Endothelial cell of umbilical vein (primary cell): Measurements from ENCODE around the gene KRTAP3-3. TPM values are rescaled to one million over a fixed set of nuclear protein-coding genes. Genes with fewer than 3 reads are reported as not detected.

Experiments used
- BruUV-seq: library from RNA; stranded (reverse); fragments of 400-500 nt; replicated peaks from 2 replicates; lab custom pipeline; 2021; lab: Mats Ljungman, UMichigan
- CTCF ChIA-PET: fragments of 300-600, 350-600 bp; sonication (Branson Sonifier 250); formaldehyde crosslinking; loops from one replicate; lab custom pipeline; 2021; ENCODE audit warnings: antibody characterized with exemption, inconsistent platforms; lab: Charles Lee
- POLR2A ChIA-PET: fragments of 300-600, 350-600 bp; sonication (Branson Sonifier 250); formaldehyde crosslinking; loops from one replicate; lab custom pipeline; 2021; ENCODE audit warnings: antibody characterized with exemption, inconsistent platforms; lab: Charles Lee
- DNase-seq: peaks from one replicate; pipeline ENCODE4 v3.0.0-alpha.2; 2011; ENCODE audit warnings: low read depth, low spot score
- FAIRE-seq: peaks from 2 replicates; lab custom pipeline; 2011; peaks lifted over from hg19 to GRCh38; lab: Jason Lieb, UNC
- H2AFZ ChIP-seq: 2 replicates; pipeline ENCODE4 v1.6.0; 2012; ENCODE audit warnings: low read depth, low read length, control low read depth, inconsistent platforms
- H3K27ac ChIP-seq: 2 replicates; pipeline ENCODE4 v1.5.1; 2011; ENCODE audit warnings: low read depth, mild to moderate bottlenecking, control low read depth, low read length, moderate library complexity; ENCODE audit not compliant: insufficient read depth
- H3K27me3 ChIP-seq, 2 experiments: 2 replicates each; pipeline versions ENCODE4 v1.6.0 to v1.6.1; 2011; ENCODE audit warnings: low read length in 2 of 2, mixed read lengths in 1 of 2; ENCODE audit not compliant: control insufficient read depth in 2 of 2, insufficient read depth in 2 of 2
- H3K36me3 ChIP-seq, 2 experiments: 2 replicates in 1 of 2; 3 replicates in 1 of 2; pipeline ENCODE4 v1.5.1; 2011; ENCODE audit warnings: low read length in 2 of 2, mild to moderate bottlenecking in 1 of 2, moderate library complexity in 1 of 2; ENCODE audit not compliant: control insufficient read depth in 2 of 2, insufficient read depth in 2 of 2; ENCODE audit errors: extremely low read depth in 1 of 2
- H3K4me1 ChIP-seq: 3 replicates; pipeline ENCODE4 v1.5.1; 2011; ENCODE audit warnings: mild to moderate bottlenecking, low read length; ENCODE audit not compliant: control insufficient read depth, insufficient read depth; ENCODE audit errors: extremely low read depth
- H3K4me2 ChIP-seq: 2 replicates; pipeline ENCODE4 v1.6.1; 2011; ENCODE audit warnings: low read length, control low read depth, mixed read lengths; ENCODE audit not compliant: insufficient read depth
- H3K4me3 ChIP-seq, 3 experiments: fragments of 200-600 bp in 1 of 3; sonication (generic), shearing (Covaris generic) in 1 of 3; replicated peaks in 1 of 3; 2 replicates each; pipeline ENCODE4 v1.5.1; 2011 to 2016; ENCODE audit warnings: control low read depth in 3 of 3, low read length in 3 of 3, mild to moderate bottlenecking in 2 of 3, inconsistent platforms in 1 of 3, low read depth in 1 of 3, moderate library complexity in 1 of 3; ENCODE audit not compliant: insufficient read depth in 1 of 3
- H3K79me2 ChIP-seq: 2 replicates; pipeline ENCODE4 v1.6.0; 2012; ENCODE audit warnings: low read length, inconsistent platforms; ENCODE audit not compliant: control insufficient read depth, insufficient read depth
- H3K9ac ChIP-seq: replicated peaks from 2 replicates; pipeline ENCODE3; 2011; ENCODE audit warnings: low read length, control low read depth; ENCODE audit not compliant: insufficient read depth; ENCODE audit errors: extremely low read depth
- H3K9me1 ChIP-seq: replicated peaks from 3 replicates; pipeline ENCODE4 v1.6.0; 2011; ENCODE audit warnings: mild to moderate bottlenecking, low read length; ENCODE audit not compliant: control insufficient read depth, insufficient read depth; ENCODE audit errors: extremely low read depth
- H3K9me3 ChIP-seq: replicated peaks from 2 replicates; pipeline ENCODE4 v1.5.1; 2012; ENCODE audit warnings: low read length, inconsistent platforms; ENCODE audit not compliant: control insufficient read depth, insufficient read depth
- H4K20me1 ChIP-seq: replicated peaks from 2 replicates; pipeline ENCODE3; 2011; ENCODE audit warnings: mild to moderate bottlenecking, low read length; ENCODE audit not compliant: control insufficient read depth, insufficient read depth; ENCODE audit errors: extremely low read depth
- EZH2 ChIP-seq: IDR thresholded peaks from 2 replicates; pipeline ENCODE4 v1.6.1; 2012; ENCODE audit warnings: borderline replicate concordance, low read depth, mild to moderate bottlenecking, moderate library complexity, low read length, inconsistent platforms; ENCODE audit not compliant: severe bottlenecking
- FOS ChIP-seq: IDR thresholded peaks from 2 replicates; pipeline ENCODE4 v1.6.1; 2011; ENCODE audit warnings: mild to moderate bottlenecking, low read length, moderate library complexity, borderline replicate concordance; ENCODE audit not compliant: insufficient read depth
- GATA2 ChIP-seq: IDR thresholded peaks from 2 replicates; pipeline ENCODE4 v1.7.0; 2011; ENCODE audit warnings: low read depth, mild to moderate bottlenecking, moderate library complexity, mixed read lengths, low read length; ENCODE audit not compliant: insufficient read length, insufficient read depth
- JUN ChIP-seq: IDR thresholded peaks from 2 replicates; pipeline ENCODE4 v1.6.1; 2011; ENCODE audit warnings: borderline replicate concordance, low read depth; ENCODE audit not compliant: insufficient read length, insufficient read depth
- MYC ChIP-seq: IDR thresholded peaks from one replicate; pipeline ENCODE4 v1.6.1; 2011; ENCODE audit warnings: mild to moderate bottlenecking, low read depth, low read length
- POLR2A ChIP-seq: IDR thresholded peaks from 2 replicates; pipeline ENCODE4 v1.6.1; 2012; ENCODE audit warnings: low read depth, mild to moderate bottlenecking, control low read depth, low read length
- POLR2AphosphoS5 ChIP-seq: IDR thresholded peaks from 2 replicates; pipeline ENCODE4 v1.6.1; 2012; ENCODE audit warnings: low read depth, mild to moderate bottlenecking, control low read depth, low read length, moderate library complexity; ENCODE audit not compliant: insufficient read depth
- dilution Hi-C: fragments of 300-500 bp; cut with MboI; formaldehyde crosslinking; loops from one replicate; pipeline ENCODE4 v1.15.0; 2019; ENCODE audit warnings: low sequenced_read_pairs; ENCODE audit not compliant: extremely low pct_ligation_motif_present
- intact Hi-C: fragments of 100-400 bp; cut with micrococcal nuclease; formaldehyde crosslinking; loops from one replicate; pipeline ENCODE4 v1.10.0; 2022
- polyA plus RNA-seq, 4 experiments: library from polyadenylated mRNA; depleted of rRNA in 3 of 4; stranded (reverse) in 3 of 4; unstranded in 1 of 4; fragments of >200 nt; gene quantifications; 2 replicates each; pipeline versions ENCODE4 v1.2.1 to v1.2.3, GENCODE V29; 2011 to 2012; ENCODE audit warnings: missing spikeins in 1 of 4
- total RNA-seq: library from RNA; stranded (reverse); gene quantifications from 2 replicates; pipeline ENCODE4 v1.2.3, GENCODE V29; 2021
- TF ChIP-seq, protein P1 (sequence below): IDR thresholded peaks from 2 replicates; pipeline ENCODE4 v1.6.1; 2011; ENCODE audit not compliant: insufficient read depth, insufficient read length
- TF ChIP-seq, protein P2 (sequence below), 2 donors: IDR thresholded peaks; 1 replicate in 1 of 2; 2 replicates in 1 of 2; pipeline ENCODE4 v1.5.1; 2011; ENCODE audit warnings: low read length in 2 of 2, mild to moderate bottlenecking in 2 of 2, moderate library complexity in 2 of 2, control low read depth in 1 of 2, inconsistent platforms in 1 of 2, low read depth in 1 of 2; ENCODE audit not compliant: insufficient read depth in 1 of 2; ENCODE audit errors: extremely low read depth in 1 of 2

Gene KRTAP3-3
- total and polyA plus RNA-seq, 2 donors (not counting 3 experiments of a cell fraction or from before 2014, with no cell fraction given), result not detected

DNA sequence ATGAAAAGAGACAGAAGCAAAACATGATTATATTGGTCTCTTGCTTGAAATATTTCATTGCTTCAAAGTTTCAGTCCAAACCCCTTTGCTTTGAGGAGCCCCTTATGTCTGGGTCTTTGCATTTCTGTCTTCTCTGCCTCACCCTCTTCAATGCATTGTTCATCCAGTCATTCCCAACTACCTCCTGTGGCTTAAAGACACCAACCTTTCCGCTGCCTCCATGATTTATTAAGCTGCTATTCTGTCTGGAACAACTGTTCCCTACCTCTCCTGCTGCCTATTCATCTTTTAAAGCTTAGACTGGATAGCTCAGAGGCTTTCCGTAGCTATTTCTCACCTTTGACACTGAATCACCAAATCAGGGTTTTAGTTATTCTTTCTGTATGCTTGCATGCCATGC lies 3.4 kb upstream of the KRTAP3-3 start:
- FAIRE-seq, result no peak
- POLR2A ChIA-PET, result no interaction called here
- BruUV-seq, result no TSS peak

More for the DNA sequence above, 3.4 kb upstream of the KRTAP3-3 start:
- no peak for DNase-seq
- Histone ChIP-seq H3K9me3 (no peaks in the 10 kb centered on the region), H4K20me1 (no peaks in the 10 kb centered on the region), H2AFZ (no peak overlapping the region), H3K36me3 (no peaks in the 10 kb centered on the region), H3K27ac (no peak overlapping the region), H3K79me2 (no peaks in the 10 kb centered on the region), H3K4me1 (no peaks in the 10 kb centered on the region), H3K27me3 (peaks cover 2 to 3% of the 10 kb centered on the region in 2 experiments), H3K4me2 (no peak overlapping the region), H3K4me3 (no peak overlapping the region), H3K9ac (no peak overlapping the region), H3K9me1 (no peaks in the 10 kb centered on the region)
- dilution Hi-C loops, result no loop called here
- TF ChIP-seq FOS (no peak), EZH2 (no peak), JUN (no peak), GATA2 (no peak), POLR2A (no peak), POLR2AphosphoS5 (no peak), MYC (no peak)
- TF ChIP-seq, protein P1, sequence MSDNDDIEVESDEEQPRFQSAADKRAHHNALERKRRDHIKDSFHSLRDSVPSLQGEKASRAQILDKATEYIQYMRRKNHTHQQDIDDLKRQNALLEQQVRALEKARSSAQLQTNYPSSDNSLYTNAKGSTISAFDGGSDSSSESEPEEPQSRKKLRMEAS, result no peak
- TF ChIP-seq, protein P2, sequence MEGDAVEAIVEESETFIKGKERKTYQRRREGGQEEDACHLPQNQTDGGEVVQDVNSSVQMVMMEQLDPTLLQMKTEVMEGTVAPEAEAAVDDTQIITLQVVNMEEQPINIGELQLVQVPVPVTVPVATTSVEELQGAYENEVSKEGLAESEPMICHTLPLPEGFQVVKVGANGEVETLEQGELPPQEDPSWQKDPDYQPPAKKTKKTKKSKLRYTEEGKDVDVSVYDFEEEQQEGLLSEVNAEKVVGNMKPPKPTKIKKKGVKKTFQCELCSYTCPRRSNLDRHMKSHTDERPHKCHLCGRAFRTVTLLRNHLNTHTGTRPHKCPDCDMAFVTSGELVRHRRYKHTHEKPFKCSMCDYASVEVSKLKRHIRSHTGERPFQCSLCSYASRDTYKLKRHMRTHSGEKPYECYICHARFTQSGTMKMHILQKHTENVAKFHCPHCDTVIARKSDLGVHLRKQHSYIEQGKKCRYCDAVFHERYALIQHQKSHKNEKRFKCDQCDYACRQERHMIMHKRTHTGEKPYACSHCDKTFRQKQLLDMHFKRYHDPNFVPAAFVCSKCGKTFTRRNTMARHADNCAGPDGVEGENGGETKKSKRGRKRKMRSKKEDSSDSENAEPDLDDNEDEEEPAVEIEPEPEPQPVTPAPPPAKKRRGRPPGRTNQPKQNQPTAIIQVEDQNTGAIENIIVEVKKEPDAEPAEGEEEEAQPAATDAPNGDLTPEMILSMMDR (IDR thresholded peaks at IDR 0.05; ENCODE audit: extremely low read depth in 1 of 2, insufficient read depth in 1 of 2, low read depth in 1 of 2, low read length in 2 of 2), result no peak
- CTCF ChIA-PET, result no interaction called here
- intact Hi-C loops, result no loop called here
